Measurements from ENCODE around the gene CPM.
"Not testable (repeated sequence)": the region's sequence is repeated elsewhere in the genome, so short reads cannot be mapped to it uniquely, and the experiment has no call there.

CPM gene

GRCh38 chr12:68823696-68824095 lies 109.3 kb downstream of the CPM start:
- DNase-seq = peak; percentile 66

- no peak for DNase-seq
These were observed 111.4 kb downstream of the CPM start for GRCh38 chr12:68821357-68822188.

- DNase-seq = not testable (repeated sequence)
These were observed 113.5 kb downstream of the CPM start for GRCh38 chr12:68819481-68819880.

DNA sequence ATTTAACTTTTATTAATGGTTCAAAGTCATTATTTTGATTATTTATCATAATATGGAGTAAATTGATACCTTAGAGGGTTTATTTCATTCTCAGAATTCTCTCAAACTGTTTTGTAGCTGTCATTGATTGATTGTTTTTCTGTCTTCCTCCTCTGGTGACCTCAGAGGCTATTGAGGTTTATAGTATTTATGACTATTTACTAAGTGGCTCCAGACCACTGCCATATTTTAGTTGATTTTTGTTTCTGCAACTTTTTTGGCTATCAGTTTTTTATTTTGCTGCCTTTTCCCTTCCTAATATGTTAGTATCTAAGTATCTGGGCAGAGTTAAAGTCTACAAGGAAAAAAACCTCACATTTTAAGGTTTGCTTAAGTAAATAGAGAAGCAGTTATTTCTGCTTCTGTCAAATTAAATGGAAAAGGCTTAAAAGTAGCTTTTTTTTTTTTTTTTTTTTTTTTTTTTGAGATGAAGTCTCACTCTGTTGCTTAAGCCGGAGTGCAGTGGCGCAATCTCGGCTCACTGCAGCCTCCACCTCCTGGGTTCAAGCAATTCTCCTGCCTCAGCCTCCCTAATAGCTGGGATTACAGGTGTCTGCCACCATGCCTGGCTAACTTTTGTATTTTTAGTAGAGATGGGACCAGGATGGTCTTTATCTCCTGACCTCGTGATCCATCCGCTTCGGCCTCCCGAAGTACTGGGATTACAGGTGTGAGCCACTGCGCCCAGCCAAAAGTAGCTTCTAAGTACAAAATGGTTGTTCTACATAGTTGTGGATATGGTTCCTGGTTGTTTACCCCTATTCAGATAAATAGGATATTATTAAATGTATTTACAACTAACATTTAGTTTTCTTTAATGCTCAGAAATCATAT lies 116.8 kb downstream of the CPM start:
- no peak for DNase-seq

DNA sequence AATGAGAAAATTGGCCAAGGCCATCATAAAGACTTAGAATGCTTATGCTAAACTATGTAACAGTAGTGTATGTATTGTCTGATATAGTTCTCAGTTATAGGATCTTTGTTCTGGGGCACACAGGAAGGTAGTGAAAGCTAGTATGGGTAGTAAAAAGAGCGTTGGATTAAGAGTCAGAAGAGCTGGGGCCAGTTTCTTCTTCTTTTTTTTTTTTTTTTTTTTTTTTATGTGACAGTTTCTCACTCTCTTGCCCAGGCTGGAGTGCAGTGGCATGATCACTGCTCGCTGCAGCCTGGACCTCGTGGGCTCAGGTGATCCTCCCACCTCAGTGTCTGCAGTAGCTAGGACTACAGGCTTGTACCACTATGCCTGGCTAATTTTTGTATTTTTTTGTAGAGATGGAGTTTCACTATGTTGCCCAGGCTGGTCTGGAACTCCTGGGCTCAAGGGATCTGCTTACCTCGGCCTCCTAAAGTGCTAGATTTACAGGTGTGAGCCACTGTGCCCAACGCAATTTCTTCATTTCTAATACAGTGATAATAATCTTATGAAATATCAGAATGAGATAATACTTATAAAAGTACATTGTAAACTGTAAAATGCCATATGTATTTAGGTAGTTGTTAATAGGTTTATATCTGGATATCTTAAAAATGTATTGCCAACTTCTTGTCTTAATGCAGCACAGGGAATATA lies 117.6 kb downstream of the CPM start:
- no peak for DNase-seq

DNA sequence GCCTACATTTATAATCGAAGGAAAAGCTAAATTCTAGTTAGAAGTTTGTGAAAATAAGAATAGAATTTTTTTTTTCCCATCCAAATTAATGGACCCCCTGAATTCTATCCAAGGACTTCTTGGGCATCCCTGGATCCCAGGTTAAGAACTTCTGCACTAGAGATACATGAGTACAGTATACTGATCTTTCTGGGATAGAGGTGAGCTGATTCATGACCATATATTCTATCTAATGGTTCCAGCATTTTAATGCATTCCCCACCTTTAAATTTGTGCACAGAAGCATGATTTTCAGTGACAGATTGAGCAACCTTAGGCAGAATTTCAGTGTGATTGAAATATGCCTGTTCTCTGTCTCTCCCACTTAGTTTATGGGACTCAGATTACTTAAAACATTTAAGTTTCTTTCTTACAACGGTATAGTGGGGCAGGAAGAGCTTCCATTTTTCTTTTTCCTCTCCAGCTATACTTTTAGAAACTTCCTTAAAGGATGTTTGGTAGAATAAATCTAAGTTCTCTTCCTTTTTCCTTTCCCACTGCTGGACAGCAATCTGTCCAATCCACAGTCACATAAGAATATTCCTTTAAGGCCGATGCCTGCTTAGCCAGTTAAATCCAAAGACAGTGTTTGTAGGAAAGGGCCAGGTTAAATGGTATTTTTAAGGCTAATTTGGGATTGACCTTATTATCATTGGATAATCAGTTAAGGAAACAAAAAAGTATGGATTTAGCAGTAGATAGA lies 118.3 kb downstream of the CPM start:
- no peak for DNase-seq

GRCh38 chr12:68813242-68813593 lies 119.8 kb downstream of the CPM start:
- no peak for DNase-seq

DNA sequence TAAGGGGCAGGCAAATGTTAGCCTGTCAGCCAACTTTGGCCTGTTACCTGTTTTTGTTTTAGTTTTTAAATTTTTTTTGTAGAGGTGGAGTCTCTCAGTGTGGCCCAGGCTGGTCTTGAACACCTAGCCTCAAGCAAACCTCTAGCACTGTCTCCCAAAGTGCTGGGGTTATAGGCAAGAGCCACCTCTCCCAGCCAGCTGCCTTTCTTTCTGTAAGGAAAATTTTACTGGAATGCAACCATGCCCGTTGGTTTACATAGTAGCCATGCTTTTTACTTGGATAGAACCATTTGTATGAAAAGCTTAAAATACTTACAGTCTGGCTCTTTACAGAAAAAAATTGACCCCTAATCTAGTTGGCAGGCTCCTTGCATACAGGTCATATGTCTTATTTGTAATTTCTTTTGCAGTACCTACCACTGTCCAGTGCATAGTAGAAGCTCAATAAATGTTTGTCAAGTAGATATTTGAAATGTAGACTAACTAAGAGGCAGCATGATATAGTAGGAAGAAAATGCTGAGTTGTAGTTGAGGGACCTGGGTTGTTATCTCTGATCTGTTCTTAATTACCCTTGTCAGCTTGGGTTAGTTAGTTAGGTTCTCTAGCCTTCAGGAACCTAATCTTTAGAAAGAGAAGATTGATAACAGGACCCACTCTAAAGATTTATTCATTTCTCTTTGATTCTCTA lies 120.3 kb downstream of the CPM start:
- DNase-seq = no peak

DNA sequence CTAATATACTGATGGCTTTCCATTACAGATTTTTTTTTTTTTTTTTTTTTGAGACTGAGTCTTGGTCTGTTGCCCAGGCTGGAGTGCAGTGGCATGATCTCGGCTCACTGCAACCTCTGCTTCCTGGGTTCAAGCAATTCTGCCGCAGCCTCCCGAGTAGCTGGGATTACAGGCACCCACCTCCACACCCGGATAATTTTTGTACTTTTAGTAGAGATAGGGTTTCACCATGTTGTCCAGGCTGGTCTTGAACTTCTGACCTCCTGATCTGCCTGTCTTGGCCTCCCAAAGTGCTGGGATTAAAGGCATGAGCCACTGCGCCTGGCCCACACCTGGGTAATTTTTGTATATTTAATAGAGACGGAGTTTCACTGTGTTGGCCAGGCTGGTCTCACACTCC lies 121.4 kb downstream of the CPM start:
- DNase-seq = not testable (repeated sequence)

GRCh38 chr12:68810027-68810389 lies 123.0 kb downstream of the CPM start:
- DNase-seq = not testable (repeated sequence)

GRCh38 chr12:68809190-68810026 lies 123.6 kb downstream of the CPM start:
- DNase-seq = no peak

- peak; percentile 96 for DNase-seq
These were observed 124.4 kb downstream of the CPM start for GRCh38 chr12:68808388-68809189.

DNA sequence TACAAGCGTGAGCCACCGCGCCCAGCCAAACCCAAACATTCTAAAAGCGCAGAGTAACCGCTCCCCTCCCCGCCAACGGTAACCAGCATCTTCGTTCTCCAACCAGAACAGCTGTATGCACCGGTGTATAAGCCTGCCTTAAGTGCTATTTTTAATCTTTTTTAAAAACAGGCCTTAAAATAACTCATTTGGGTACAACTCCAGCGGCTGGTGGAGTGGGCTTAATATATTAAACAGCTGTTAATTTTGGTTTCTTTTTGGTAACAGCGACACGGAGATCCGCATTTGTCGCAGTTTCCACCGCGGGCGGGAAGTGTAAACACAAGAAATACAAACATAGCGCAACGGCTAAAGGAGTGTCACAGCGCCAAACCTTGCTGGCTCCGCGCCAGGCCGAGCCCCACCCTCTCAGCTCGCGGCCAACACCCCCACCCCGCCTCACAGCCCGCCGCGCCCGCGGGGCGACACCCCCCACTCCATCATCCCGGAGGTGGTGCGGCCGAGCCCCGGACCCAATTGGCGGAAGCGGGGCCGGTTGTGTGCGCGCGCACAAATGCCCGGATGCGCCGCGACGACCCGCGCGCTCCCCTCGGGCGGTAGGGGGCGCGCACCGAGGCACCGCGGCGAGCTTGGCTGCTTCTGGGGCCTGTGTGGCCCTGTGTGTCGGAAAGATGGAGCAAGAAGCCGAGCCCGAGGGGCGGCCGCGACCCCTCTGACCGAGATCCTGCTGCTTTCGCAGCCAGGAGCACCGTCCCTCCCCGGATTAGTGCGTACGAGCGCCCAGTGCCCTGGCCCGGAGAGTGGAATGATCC lies 125.2 kb downstream of the CPM start, which contains the start of gene MDM2:
Gene MDM2, plus strand, starts transcription at position 602 of the 812 bp plus-strand sequence. CDS start 301 bp downstream, outside the sequence.
- DNase-seq = peak; percentile 89

GRCh38 chr12:68807274-68807575 lies 125.7 kb downstream of the CPM start:
- not testable (repeated sequence) for DNase-seq

GRCh38 chr12:68806488-68807237 lies 126.3 kb downstream of the CPM start:
- DNase-seq = no peak

DNA sequence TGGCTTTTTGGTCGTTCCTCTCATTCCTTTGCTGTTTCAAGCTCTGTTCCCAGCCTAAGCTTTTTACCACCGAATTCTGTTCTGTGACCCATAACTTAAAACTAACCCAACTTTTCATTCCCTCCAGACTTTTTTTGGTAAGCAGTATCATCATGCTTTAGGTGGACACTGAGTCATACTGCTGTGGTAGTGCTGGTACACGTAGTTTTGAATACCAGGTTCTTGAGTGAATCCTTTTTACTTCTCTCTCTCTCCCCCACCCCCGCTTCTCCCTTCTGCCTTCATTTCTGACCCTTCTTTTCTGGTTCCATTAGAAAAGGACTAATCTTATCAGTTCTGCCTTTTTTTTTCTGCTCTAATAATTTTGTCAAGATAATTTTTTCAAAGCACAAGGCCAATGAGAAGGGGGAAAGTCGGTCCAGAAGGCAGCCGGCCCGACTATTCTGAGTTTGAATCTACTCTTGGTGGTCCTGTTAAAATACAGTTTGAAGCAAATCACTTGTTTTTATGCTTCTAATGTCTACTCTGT lies 127.3 kb downstream of the CPM start:
- DNase-seq = no peak

GRCh38 chr12:68804657-68805591 lies 128.0 kb downstream of the CPM start:
- DNase-seq = no peak
